Ovary (tissue), 9 donors: Measurements from ENCODE around the gene LAPTM5. TPM values are rescaled to one million over a fixed set of nuclear protein-coding genes. Genes with fewer than 3 reads are reported as not detected.

ENCODE experiments used
- DNase-seq, 5 donors: peaks; one replicate each; pipeline ENCODE4 v3.0.0-alpha.2; 2019 to 2020
- H3K27ac ChIP-seq, 2 donors: fragments of 200-600 bp; one replicate each; pipeline versions ENCODE4 v1.5.1 to v1.8.0; 2019 to 2022
- H3K27me3 ChIP-seq: fragments of 200-600 bp; one replicate; pipeline ENCODE4 v1.8.0; 2022
- H3K36me3 ChIP-seq: fragments of 200-600 bp; sonication (generic); one replicate; pipeline ENCODE4 v1.5.1; 2019
- H3K4me1 ChIP-seq: one replicate; pipeline ENCODE4 v1.8.1; 2013; ENCODE audit warnings: mild to moderate bottlenecking, moderate library complexity; ENCODE audit not compliant: insufficient read depth
- H3K4me3 ChIP-seq: fragments of 200-600 bp; sonication (generic); one replicate; pipeline ENCODE4 v1.5.1; 2017
- H3K9me3 ChIP-seq, 2 donors: fragments of 200-600 bp in 1 of 2; sonication (generic) in 1 of 2; one replicate each; pipeline versions ENCODE4 v1.5.1 to v1.8.1; 2013 to 2019; ENCODE audit warnings: mild to moderate bottlenecking in 1 of 2, moderate library complexity in 1 of 2
- EP300 ChIP-seq: sonication (generic); formaldehyde crosslinking; IDR thresholded peaks from one replicate; pipeline ENCODE4 v1.6.1; 2017; ENCODE audit warnings: antibody characterized with exemption
- POLR2A ChIP-seq: fragments of 450-650 bp; IDR thresholded peaks from one replicate; pipeline ENCODE4 v1.6.1; 2017; ENCODE audit warnings: antibody characterized with exemption, mild to moderate bottlenecking, moderate library complexity
- WGBS, 3 donors: extraction: QIAGEN DNeasy Blood & Tissue Kit in 1 of 3; methylation state at CpG; one replicate each; pipeline versions ENCODE4 v1.1.5 to v1.1.7; 2013 to 2017; 5-methylcytosine and 5-hydroxymethylcytosine counted together
- intact Hi-C, 4 donors: fragments of 100-400 bp; cut with DNase I; formaldehyde crosslinking; loops; one replicate each; pipeline versions ENCODE4 v1.11.0 to v1.15.1; 2022 to 2023
- polyA plus RNA-seq, 2 donors: library from polyadenylated mRNA; stranded (reverse); fragments of 200-250 nt in 1 of 2; fragments of 350-450 nt in 1 of 2; fragmentation: Illumina TruSeq in 1 of 2; extraction: RNeasy Lipid Tissue Mini Kit (QIAGEN cat#74804) in 1 of 2; gene quantifications; one replicate each; pipeline ENCODE4 v1.2.3, GENCODE V29; 2013 to 2014
- total RNA-seq, 7 donors: library from RNA; depleted of rRNA in 2 of 7; stranded (reverse); fragments of >200 nt in 2 of 7; fragmentation: NEBNext Ultra II Directional in 3 of 7; extraction: Animal tissue kit (Norgen Biotek cat#: 25700) in 3 of 7; gene quantifications; one replicate each; pipeline versions ENCODE4 v1.1.0 to v1.2.4, GENCODE V29; 2016 to 2023
- TF ChIP-seq, protein P1 (sequence below), 3 donors: fragments of 450-650 bp in 2 of 3; fragments of 200-600 bp in 1 of 3; IDR thresholded peaks; one replicate each; pipeline versions ENCODE4 v1.5.1 to v1.8.0; 2016 to 2022; ENCODE audit warnings: antibody characterized with exemption in 3 of 3, mild to moderate bottlenecking in 1 of 3
- donor health status: DM: no; HTN: no; CAD: no; lungs with moderate emphysema.
- donor health status: DM: no; HTN: no; CAD: no.
- donor health status: Bipolar disorder and iron deficiency.
- donor health status: DM: yes; HTN: yes; CAD: no.
- donor health status: DM: no; HTN: no; CAD: no.
- donor health status: DM: yes; HTN: yes; CAD: no.

LAPTM5 gene
- total and polyA plus RNA-seq, 9 donors, result 15.3 to 103 (median 20.3) TPM

DNA sequence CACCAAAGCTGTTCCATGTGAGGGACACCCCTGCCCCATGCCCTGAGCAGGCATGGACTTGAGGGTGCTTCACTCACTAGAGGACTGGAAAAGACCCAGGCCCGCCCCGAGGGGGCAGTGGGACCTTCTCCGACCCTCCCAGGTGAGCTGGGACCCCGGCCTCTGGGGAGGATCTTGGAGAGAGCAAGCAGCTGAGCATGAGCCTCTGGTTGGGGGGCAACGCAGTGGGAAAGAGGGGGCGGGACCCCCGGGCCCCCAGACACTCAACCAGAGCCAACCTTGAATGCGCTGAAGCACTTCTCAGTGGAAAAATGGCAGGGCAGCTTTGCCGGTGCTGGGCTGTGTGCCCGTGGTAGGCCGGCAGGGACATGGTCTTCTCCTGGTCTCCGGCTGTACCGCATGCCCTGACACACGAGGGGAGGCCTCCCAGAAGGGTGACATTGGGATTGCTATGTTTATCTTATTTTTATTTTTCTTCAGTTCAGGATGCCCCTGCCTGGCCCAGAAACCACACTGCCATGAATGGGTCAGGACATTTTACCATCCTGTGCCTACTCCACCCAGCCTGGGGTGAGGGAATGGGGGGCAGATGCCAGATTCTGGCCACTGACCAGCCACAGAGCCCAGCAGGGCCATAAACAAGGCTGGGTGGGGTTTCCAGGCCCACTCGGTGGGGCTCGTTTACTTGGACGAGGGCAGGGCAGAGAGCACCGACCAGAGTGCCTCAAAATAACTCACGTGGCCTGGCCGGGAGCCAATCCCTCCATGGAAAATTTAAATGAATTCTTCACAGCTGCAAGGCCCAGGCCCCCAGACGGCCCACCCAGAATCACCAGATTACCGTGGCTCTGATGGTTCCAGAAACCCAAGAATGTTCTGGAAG, 17.2 kb upstream of the LAPTM5 start:
- Histone ChIP-seq H3K27ac (no peak overlapping the region), H3K9me3 (no peaks in the 10 kb centered on the region), H3K4me1 (no peaks in the 10 kb centered on the region), H3K4me3 (no peak overlapping the region), H3K27me3 (no peaks in the 10 kb centered on the region), H3K36me3 (no peaks in the 10 kb centered on the region)
- DNase-seq, result peak in 1 of 5 donors; percentile 32
- intact Hi-C loops, result loop anchor here in 1 of 4 donors (10.0 kb wide), 1 partner anchor 50 kb away; the partner anchor contains the start of gene MATN1
- TF ChIP-seq POLR2A (no peak), EP300 (no peak)
- TF ChIP-seq, protein P1, sequence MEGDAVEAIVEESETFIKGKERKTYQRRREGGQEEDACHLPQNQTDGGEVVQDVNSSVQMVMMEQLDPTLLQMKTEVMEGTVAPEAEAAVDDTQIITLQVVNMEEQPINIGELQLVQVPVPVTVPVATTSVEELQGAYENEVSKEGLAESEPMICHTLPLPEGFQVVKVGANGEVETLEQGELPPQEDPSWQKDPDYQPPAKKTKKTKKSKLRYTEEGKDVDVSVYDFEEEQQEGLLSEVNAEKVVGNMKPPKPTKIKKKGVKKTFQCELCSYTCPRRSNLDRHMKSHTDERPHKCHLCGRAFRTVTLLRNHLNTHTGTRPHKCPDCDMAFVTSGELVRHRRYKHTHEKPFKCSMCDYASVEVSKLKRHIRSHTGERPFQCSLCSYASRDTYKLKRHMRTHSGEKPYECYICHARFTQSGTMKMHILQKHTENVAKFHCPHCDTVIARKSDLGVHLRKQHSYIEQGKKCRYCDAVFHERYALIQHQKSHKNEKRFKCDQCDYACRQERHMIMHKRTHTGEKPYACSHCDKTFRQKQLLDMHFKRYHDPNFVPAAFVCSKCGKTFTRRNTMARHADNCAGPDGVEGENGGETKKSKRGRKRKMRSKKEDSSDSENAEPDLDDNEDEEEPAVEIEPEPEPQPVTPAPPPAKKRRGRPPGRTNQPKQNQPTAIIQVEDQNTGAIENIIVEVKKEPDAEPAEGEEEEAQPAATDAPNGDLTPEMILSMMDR (IDR thresholded peaks at IDR 0.05), result no peak
- WGBS, 3 donors, result 66 to 73% (median 69%) methylated on average over 22 of the region's 22 CpGs

- Histone ChIP-seq H3K4me1 (no peaks in the 10 kb centered on the region), H3K27ac (no peak overlapping the region), H3K9me3 (no peaks in the 10 kb centered on the region), H3K27me3 (no peaks in the 10 kb centered on the region), H3K36me3 (no peaks in the 10 kb centered on the region), H3K4me3 (no peak overlapping the region)
- TF ChIP-seq POLR2A (no peak), EP300 (no peak)
- TF ChIP-seq, protein P1 (IDR thresholded peaks at IDR 0.05), result no peak
- intact Hi-C loops, result loop anchor here in 1 of 4 donors (10.0 kb wide), 1 partner anchor 49 kb away; the partner anchor contains the start of gene MATN1
- DNase-seq, result no peak
- WGBS, 3 donors, result 72 to 82% (median 79%) methylated on average over 7 of the region's 7 CpGs
Observed at GRCh38 chr1:30773722-30774358, 16.3 kb upstream of the LAPTM5 start.

DNA sequence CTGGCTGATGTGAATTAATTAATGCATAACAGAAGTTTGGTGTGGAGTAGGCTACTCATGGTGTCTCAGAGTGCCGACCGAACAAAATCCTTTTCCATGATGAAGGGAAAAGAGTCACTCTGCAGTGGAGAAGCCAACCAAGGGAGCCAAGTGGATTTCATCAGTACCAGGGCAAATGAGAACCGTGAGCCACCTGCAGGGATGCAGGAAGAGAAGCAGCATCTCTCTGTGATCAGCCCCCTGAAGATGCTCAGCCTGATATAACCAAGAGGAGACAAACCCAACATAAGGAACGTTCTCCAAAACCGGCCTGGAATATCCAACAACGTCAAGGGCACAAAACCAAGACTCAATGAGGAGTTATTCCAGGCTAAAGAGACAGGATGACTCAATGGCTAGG, 13.4 kb upstream of the LAPTM5 start:
- Histone ChIP-seq H3K27me3 (no peaks in the 10 kb centered on the region), H3K9me3 (no peaks in the 10 kb centered on the region), H3K36me3 (no peaks in the 10 kb centered on the region), H3K27ac (no peak overlapping the region), H3K4me3 (no peak overlapping the region), H3K4me1 (no peaks in the 10 kb centered on the region)
- intact Hi-C loops, result loop anchor here in 1 of 4 donors (10.0 kb wide), 1 partner anchor 46 kb away; the partner anchor contains the start of gene MATN1
- no peak for DNase-seq
- TF ChIP-seq, protein P1 (IDR thresholded peaks at IDR 0.05), result no peak
- TF ChIP-seq EP300 (no peak), POLR2A (no peak)
- 82 to 84% (median 84%) methylated on average over 6 of the region's 6 CpGs for WGBS, 3 donors

DNA sequence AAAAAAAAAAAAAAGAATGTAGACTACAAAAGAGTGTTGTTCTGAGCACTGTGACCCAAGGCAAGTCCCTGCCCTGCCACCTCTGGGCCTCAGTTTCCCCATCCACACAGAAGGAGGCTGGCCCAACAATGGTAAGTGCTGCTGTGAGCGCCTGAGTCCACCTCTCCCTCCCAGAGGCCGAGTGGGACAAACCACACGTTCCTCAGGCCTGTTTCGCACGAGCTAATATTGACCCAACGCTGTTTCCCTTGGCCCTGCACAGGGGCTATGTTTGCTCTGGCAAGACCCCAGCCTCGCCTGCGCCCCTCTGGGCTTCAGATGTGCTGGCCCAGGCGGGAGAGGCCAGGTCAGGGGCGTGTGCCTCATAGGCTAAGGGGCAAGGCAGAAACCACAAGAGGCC, 12.6 kb upstream of the LAPTM5 start:
- H3K9me3 ChIP-seq, result no peaks in the 10 kb centered on the region
- no peaks in the 10 kb centered on the region for H3K4me1 ChIP-seq
- intact Hi-C loops, result loop anchor here in 1 of 4 donors (10.0 kb wide), 1 partner anchor 45 kb away; the partner anchor contains the start of gene MATN1
- no peak overlapping the region for H3K4me3 ChIP-seq
- no peaks in the 10 kb centered on the region for H3K36me3 ChIP-seq
- TF ChIP-seq, protein P1 (IDR thresholded peaks at IDR 0.05), result no peak
- no peak for TF ChIP-seq EP300
- no peak for TF ChIP-seq POLR2A
- H3K27me3 ChIP-seq, result no peaks in the 10 kb centered on the region
- H3K27ac ChIP-seq, result no peak overlapping the region
- DNase-seq, result no peak
- WGBS, 3 donors, result 85 to 87% (median 86%) methylated on average over 10 of the region's 10 CpGs
